ENCODE results near the gene BBLN. TPM values are rescaled to one million over a fixed set of nuclear protein-coding genes. Genes with fewer than 3 reads are reported as not detected.
"Not testable (repeated sequence)": the region's sequence is repeated elsewhere in the genome, so short reads cannot be mapped to it uniquely, and the experiment has no call there.

Gene BBLN
- total RNA-seq, 1 donor, result 78.1 TPM

DNA sequence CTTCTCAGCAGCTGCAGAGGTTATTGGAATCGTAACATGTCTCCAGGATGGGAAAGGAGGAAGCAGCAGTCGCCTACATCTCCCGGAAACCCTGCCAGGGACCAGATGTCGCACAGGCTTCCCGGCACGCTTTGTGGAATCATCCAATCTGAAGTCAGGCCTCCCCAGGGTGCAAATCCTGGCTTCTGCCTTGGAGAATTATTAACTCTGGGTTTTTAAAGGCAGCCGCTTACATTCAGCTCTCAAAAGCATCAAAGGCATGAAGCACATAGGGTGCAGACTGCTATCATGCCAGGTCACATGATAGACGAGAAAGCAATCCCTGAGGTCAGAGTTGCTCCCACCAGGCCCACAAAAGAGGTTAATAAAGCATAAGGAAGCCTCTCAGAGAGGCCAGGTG is 27.9 kb upstream of the BBLN start:
- peaks cover 11% of the 10 kb centered on the region for H3K4me1 ChIP-seq (ENCODE audit: insufficient read depth, low read length)
- H3K27me3 ChIP-seq (ENCODE audit: insufficient read depth, low read length); H3K4me3 ChIP-seq (ENCODE audit: low read length); H3K9me3 ChIP-seq (ENCODE audit: low read depth, low read length): not testable (repeated sequence)

- H3K27me3 ChIP-seq (ENCODE audit: insufficient read depth, low read length); H3K4me1 ChIP-seq (ENCODE audit: insufficient read depth, low read length); H3K9me3 ChIP-seq (ENCODE audit: low read depth, low read length); H3K4me3 ChIP-seq (ENCODE audit: low read length): not testable (repeated sequence)
Observed at GRCh38 chr9:128135561-128135960, 24.5 kb upstream of the BBLN start.

- Histone ChIP-seq H3K4me3 (ENCODE audit: low read length) (no peak overlapping the region), H3K4me1 (ENCODE audit: insufficient read depth, low read length) (peaks cover 5% of the 10 kb centered on the region), H3K9me3 (ENCODE audit: low read depth, low read length) (no peaks in the 10 kb centered on the region)
Observed at GRCh38 chr9:128136816-128137793, 23.0 kb upstream of the BBLN start.

GRCh38 chr9:128138001-128138400 is 22.1 kb upstream of the BBLN start:
- no peak overlapping the region for H3K4me3 ChIP-seq (ENCODE audit: low read length)
- no peaks in the 10 kb centered on the region for H3K9me3 ChIP-seq (ENCODE audit: low read depth, low read length)
- peaks cover 11% of the 10 kb centered on the region for H3K4me1 ChIP-seq (ENCODE audit: insufficient read depth, low read length)

More at GRCh38 chr9:128136816-128137793, 23.0 kb upstream of the BBLN start:
- H3K27me3 ChIP-seq (ENCODE audit: insufficient read depth, low read length), result no peaks in the 10 kb centered on the region

DNA sequence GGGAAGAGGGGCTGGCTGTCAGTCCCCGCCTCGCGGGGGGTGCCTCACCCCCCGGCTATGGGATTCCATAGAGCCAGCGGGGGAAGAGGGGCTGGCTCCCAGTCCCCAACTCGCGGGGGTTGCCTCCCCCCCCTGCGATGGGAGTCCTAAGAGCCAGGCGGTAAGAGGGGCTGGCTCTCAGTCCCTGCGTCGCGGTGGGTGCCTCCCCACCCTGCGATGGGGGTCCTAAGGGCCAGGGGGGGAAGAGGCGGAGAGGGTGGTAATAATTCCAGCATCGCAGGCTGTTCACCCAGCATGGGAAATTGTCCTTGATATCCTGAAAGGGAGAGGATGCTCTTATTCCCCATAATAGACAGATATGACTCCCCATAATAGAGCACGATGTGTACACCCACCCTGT is 20.4 kb upstream of the BBLN start:
- H3K9me3 ChIP-seq (ENCODE audit: low read depth, low read length), result no peaks in the 10 kb centered on the region
- H3K4me3 ChIP-seq (ENCODE audit: low read length), result no peak overlapping the region
- H3K27me3 ChIP-seq (ENCODE audit: insufficient read depth, low read length), result no peaks in the 10 kb centered on the region
- H3K4me1 ChIP-seq (ENCODE audit: insufficient read depth, low read length), result peaks cover 20% of the 10 kb centered on the region

More at GRCh38 chr9:128138001-128138400, 22.1 kb upstream of the BBLN start:
- H3K27me3 ChIP-seq (ENCODE audit: insufficient read depth, low read length), result no peaks in the 10 kb centered on the region

DNA sequence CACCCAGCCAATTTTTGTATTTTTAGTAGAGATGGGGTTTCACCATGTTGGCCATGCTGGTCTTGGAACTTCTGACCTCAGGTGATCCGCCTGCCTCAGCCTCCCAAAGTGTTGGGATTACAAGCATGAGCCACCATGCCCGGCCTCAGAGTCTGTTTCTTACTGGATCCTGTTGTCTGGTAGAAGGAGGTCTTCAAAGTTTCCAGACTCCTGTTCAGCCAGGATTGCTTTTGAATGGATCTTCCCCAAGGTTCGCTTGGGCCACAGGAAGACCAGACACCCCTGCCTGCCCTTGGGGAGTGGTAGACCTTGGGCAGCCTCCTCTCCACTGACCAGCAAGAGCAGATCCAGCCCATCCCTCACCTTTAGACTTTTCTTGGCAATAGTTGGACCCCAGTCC is 18.5 kb upstream of the BBLN start:
- H3K4me3 ChIP-seq (ENCODE audit: low read length), result no peak overlapping the region
- H3K27me3 ChIP-seq (ENCODE audit: insufficient read depth, low read length), result no peaks in the 10 kb centered on the region
- no peaks in the 10 kb centered on the region for H3K9me3 ChIP-seq (ENCODE audit: low read depth, low read length)
- H3K4me1 ChIP-seq (ENCODE audit: insufficient read depth, low read length), result peaks cover 20% of the 10 kb centered on the region

GRCh38 chr9:128142061-128142460 is 18.0 kb upstream of the BBLN start:
- Histone ChIP-seq H3K4me3 (ENCODE audit: low read length) (no peak overlapping the region), H3K4me1 (ENCODE audit: insufficient read depth, low read length) (peaks cover 20% of the 10 kb centered on the region), H3K9me3 (ENCODE audit: low read depth, low read length) (no peaks in the 10 kb centered on the region), H3K27me3 (ENCODE audit: insufficient read depth, low read length) (no peaks in the 10 kb centered on the region)

DNA sequence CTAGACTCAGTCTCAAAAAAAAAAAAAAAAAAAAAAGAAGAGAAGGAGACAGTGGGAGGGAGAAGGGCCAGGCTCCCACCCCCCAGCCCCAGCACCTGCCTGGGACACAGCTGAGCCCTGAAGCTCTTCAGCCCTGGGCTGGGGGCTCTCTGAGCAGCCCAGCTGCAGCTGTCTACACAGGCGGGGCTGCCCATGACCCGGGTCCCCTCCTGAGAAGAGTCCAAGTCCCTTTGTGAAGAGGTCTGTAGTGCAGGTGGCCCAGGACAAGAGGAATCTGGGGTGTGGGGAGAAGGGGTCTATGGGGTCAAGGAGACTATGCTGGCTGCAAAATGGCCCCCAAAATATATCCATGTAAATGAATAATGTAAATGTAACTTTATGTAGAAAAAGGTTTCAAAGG is 17.5 kb upstream of the BBLN start:
- peaks cover 20% of the 10 kb centered on the region for H3K4me1 ChIP-seq (ENCODE audit: insufficient read depth, low read length)
- no peaks in the 10 kb centered on the region for H3K9me3 ChIP-seq (ENCODE audit: low read depth, low read length)
- no peak overlapping the region for H3K4me3 ChIP-seq (ENCODE audit: low read length)
- no peaks in the 10 kb centered on the region for H3K27me3 ChIP-seq (ENCODE audit: insufficient read depth, low read length)

DNA sequence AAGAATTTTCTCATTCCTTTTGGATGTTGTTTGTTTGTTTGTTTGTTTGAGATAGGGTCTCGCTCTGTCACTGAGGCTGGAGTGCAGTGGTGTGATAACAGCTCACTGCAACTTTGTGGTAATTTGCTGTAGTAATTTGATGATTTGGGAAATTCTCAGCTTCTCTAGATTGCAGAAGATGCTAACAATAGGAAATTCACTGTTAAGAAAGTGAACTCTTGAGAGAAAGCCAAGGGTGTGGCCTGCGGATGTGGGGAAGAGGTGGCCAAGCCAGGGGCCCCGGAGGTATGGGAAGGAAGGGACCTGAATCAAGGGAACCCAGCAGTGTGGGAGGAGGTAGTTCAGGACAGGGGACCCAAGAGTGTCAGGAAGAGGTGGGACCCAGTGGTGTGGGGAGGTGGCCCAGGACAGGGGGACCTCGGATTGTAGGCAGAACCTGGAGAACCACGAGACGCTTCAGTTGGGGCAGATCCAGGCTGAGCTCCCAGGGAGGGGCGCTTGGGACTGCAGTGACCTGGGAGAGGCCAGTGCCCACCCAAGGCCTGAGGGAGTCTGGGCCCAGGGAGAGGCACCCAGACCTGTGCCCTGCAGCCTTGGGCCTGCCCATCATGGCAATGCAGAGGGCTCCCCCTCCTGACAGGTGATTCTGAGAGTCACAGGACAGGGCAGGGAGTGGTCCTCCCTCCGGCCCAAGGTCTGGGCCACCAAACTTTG is 16.4 kb upstream of the BBLN start:
- H3K4me1 ChIP-seq (ENCODE audit: insufficient read depth, low read length), result peaks cover 20% of the 10 kb centered on the region

DNA sequence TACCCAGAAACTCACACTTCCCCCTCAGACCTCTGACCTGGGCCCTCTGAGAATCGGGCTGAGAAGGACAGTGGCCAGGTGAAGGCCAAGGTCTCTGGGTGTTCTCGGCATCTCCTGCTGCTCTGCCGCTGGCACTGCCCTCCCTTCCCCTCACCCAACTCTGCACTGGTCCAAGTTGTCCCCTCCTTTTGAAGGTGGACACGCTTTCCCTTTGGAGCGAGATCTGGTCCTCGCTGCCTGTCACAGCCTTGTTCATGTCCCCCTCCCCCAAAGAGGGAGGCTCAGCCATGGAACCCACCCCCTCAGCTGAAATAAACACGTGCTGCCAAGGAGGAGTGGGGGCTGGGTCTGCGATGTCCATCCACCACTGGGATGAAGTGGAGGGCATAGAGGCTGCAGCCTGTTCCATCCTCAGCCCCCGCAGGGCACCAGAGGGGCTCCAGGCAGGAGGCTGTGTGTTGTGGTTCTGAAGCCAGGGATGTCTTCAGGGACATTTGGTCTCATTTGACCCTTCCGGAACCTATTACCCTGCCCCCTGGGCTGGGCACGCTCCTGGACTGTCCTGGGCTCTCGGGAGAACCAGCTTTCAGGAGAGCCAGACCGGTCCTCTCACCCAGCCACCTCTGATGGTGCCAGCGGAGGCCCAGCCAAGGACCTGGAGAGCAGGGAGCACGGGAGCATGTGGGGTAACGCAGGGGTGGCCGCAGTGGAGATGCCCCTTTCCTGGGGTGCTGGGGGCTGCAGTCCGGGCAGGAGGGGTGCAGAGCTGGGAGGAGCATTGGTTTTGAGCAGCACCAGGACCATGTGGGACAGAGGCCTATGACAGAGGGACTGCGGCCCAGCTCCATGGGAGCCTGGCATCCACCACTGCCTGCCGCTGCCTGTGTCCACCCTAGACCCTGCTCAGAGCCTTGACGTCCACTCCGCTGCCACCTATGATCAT is 15.6 kb upstream of the BBLN start:
- Histone ChIP-seq H3K9me3 (ENCODE audit: low read depth, low read length) (no peaks in the 10 kb centered on the region), H3K27me3 (ENCODE audit: insufficient read depth, low read length) (no peaks in the 10 kb centered on the region), H3K4me3 (ENCODE audit: low read length) (no peak overlapping the region), H3K4me1 (ENCODE audit: insufficient read depth, low read length) (peaks cover 20% of the 10 kb centered on the region)

More for the DNA sequence above, 16.4 kb upstream of the BBLN start:
- Histone ChIP-seq H3K4me3 (ENCODE audit: low read length) (no peak overlapping the region), H3K27me3 (ENCODE audit: insufficient read depth, low read length) (no peaks in the 10 kb centered on the region), H3K9me3 (ENCODE audit: low read depth, low read length) (no peaks in the 10 kb centered on the region)

DNA sequence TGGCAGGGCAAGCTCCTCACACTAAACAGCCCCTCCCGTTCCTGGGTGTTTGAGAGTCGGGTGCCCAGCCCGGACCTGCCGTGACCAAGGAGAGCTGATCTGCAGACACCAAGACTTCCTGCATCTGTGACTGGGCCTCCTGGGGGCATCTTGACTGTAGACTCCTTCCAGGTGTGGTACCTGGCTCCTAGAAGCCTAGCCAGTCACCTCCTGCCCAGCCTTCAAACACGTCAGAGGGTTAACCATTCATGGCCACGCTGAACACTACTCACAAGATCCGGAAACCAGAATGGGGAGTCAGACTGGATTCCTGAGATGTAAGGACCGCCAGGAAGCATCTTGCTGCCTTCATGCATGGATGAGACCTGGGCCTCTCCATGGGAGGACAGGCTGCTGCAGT is 14.5 kb upstream of the BBLN start:
- H3K27me3 ChIP-seq (ENCODE audit: insufficient read depth, low read length), result no peaks in the 10 kb centered on the region
- no peak overlapping the region for H3K4me3 ChIP-seq (ENCODE audit: low read length)
- no peaks in the 10 kb centered on the region for H3K9me3 ChIP-seq (ENCODE audit: low read depth, low read length)
- H3K4me1 ChIP-seq (ENCODE audit: insufficient read depth, low read length), result peaks cover 20% of the 10 kb centered on the region

- Histone ChIP-seq H3K27me3 (ENCODE audit: insufficient read depth, low read length) (no peaks in the 10 kb centered on the region), H3K4me1 (ENCODE audit: insufficient read depth, low read length) (peaks cover 20% of the 10 kb centered on the region), H3K9me3 (ENCODE audit: low read depth, low read length) (no peaks in the 10 kb centered on the region), H3K4me3 (ENCODE audit: low read length) (no peak overlapping the region)
Observed at GRCh38 chr9:128145951-128146351, 14.1 kb upstream of the BBLN start.

DNA sequence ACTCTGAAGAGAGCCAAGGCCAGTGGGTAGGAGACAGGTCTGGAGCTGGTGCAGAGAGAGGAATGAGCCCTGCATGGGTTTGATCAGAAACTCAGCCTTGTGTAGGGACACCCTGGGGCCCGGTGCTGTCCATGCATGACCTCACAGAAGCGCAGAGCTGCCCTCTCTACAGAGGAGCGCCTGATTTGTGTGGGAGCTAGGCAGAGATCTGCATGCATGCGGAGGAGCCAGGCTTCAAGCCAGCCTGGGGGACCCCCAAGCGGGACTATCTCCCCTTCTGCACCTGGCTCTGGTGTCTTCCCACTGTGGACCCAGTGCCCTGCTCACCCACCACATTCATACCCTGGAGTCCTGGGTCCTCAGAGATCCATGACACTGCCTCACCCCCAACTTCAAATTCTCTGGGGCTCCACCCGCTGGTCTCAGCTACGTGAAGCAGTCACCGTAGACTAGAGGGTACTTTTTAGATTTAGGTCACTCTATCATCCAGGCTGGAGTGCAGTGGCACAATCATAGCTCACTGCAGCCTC is 13.4 kb upstream of the BBLN start:
- Histone ChIP-seq H3K9me3 (ENCODE audit: low read depth, low read length) (no peaks in the 10 kb centered on the region), H3K4me1 (ENCODE audit: insufficient read depth, low read length) (peaks cover 20% of the 10 kb centered on the region), H3K27me3 (ENCODE audit: insufficient read depth, low read length) (no peaks in the 10 kb centered on the region), H3K4me3 (ENCODE audit: low read length) (no peak overlapping the region)

DNA sequence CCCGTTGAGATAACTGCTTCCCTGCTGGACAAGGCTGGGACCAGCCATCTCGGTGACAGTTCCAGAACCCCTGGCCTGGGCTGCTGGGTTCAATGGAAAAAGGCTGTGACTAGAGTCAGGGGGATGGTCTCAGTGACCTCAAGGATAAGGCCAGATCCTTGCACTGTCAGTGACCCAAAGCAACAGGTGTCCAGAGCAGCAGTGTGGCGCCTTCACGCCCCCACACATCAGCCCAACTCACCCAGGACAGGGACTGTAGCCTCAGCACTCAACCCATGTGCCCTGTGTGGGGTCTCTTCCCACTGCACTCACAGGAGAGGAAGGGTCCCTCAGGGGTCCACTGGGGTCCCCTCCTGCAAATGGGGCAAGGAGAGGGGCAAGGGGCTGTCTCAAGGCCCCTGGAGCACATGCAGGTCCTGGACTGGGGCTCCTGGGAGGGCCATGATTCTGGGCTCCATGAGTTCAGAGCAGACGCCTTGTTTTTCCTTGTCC is 11.5 kb upstream of the BBLN start:
- peaks cover 7% of the 10 kb centered on the region for H3K4me1 ChIP-seq (ENCODE audit: insufficient read depth, low read length)
- H3K4me3 ChIP-seq (ENCODE audit: low read length), result no peak overlapping the region
- no peaks in the 10 kb centered on the region for H3K9me3 ChIP-seq (ENCODE audit: low read depth, low read length)
- H3K27me3 ChIP-seq (ENCODE audit: insufficient read depth, low read length), result no peaks in the 10 kb centered on the region
